ENCODE data around the gene TANC1.

Gene TANC1

GRCh38 chr2:159151198-159152127, 183.0 kb downstream of the TANC1 start:
- in situ Hi-C loops (cut with MboI; ENCODE audit: low sequenced_read_pairs, unreplicated experiment): no loop called here
- TF ChIP-seq CTCF (IDR thresholded peaks at IDR 0.05; ENCODE audit: borderline replicate concordance, control extremely low read depth, extremely low read depth, insufficient read depth, missing control alignments): no peak
- no peak for DNase-seq (ENCODE audit: low spot score)

- TF ChIP-seq CTCF (IDR thresholded peaks at IDR 0.05; ENCODE audit: borderline replicate concordance, control extremely low read depth, extremely low read depth, insufficient read depth, missing control alignments): no peak
- in situ Hi-C loops (cut with MboI; ENCODE audit: low sequenced_read_pairs, unreplicated experiment): no loop called here
Observed at GRCh38 chr2:159152128-159152778, 183.8 kb downstream of the TANC1 start.

GRCh38 chr2:159153063-159153462, 184.6 kb downstream of the TANC1 start:
- no peak for DNase-seq (ENCODE audit: low spot score)
- no peak for TF ChIP-seq CTCF (IDR thresholded peaks at IDR 0.05; ENCODE audit: borderline replicate concordance, control extremely low read depth, extremely low read depth, insufficient read depth, missing control alignments)
- in situ Hi-C loops (cut with MboI; ENCODE audit: low sequenced_read_pairs, unreplicated experiment): no loop called here

More at GRCh38 chr2:159152128-159152778, 183.8 kb downstream of the TANC1 start:
- DNase-seq (ENCODE audit: low spot score): no peak

- in situ Hi-C loops (cut with MboI; ENCODE audit: low sequenced_read_pairs, unreplicated experiment): no loop called here
- no peak for TF ChIP-seq CTCF (IDR thresholded peaks at IDR 0.05; ENCODE audit: borderline replicate concordance, control extremely low read depth, extremely low read depth, insufficient read depth, missing control alignments)
- no peak for DNase-seq (ENCODE audit: low spot score)
Observed at GRCh38 chr2:159153463-159153862, 185.0 kb downstream of the TANC1 start.

GRCh38 chr2:159153951-159154350, 185.5 kb downstream of the TANC1 start:
- TF ChIP-seq CTCF (IDR thresholded peaks at IDR 0.05; ENCODE audit: borderline replicate concordance, control extremely low read depth, extremely low read depth, insufficient read depth, missing control alignments): no peak
- no peak for DNase-seq (ENCODE audit: low spot score)
- in situ Hi-C loops (cut with MboI; ENCODE audit: low sequenced_read_pairs, unreplicated experiment): no loop called here

- TF ChIP-seq CTCF (IDR thresholded peaks at IDR 0.05; ENCODE audit: borderline replicate concordance, control extremely low read depth, extremely low read depth, insufficient read depth, missing control alignments): no peak
- no peak for DNase-seq (ENCODE audit: low spot score)
- in situ Hi-C loops (cut with MboI; ENCODE audit: low sequenced_read_pairs, unreplicated experiment): no loop called here
Observed at GRCh38 chr2:159154366-159154765, 185.9 kb downstream of the TANC1 start.

Measured in GM13976 (cell line).